HFFc6 (cell line): ENCODE results near the gene PITPNC1. TPM values are rescaled to one million over a fixed set of nuclear protein-coding genes. Genes with fewer than 3 reads are reported as not detected.
"Not testable (repeated sequence)": the region's sequence is repeated elsewhere in the genome, so short reads cannot be mapped to it uniquely, and the experiment has no call there.

Source experiments
- DNase-seq: peaks from one replicate; pipeline ENCODE4 v3.0.0-alpha.2; 2018
- H3K27ac Mint-ChIP-seq: 2 replicates; pipeline ENCODE4 v1.8.0; 2020; ENCODE audit warnings: mild to moderate bottlenecking, mixed read lengths
- H3K27me3 Mint-ChIP-seq: 2 replicates; pipeline ENCODE4 v1.8.0; 2021; ENCODE audit warnings: mild to moderate bottlenecking, moderate library complexity, mixed read lengths; ENCODE audit not compliant: insufficient read depth
- H3K36me3 Mint-ChIP-seq: 2 replicates; pipeline ENCODE4 v1.8.0; 2021; ENCODE audit warnings: low read depth, mixed read lengths
- H3K4me1 Mint-ChIP-seq: 2 replicates; pipeline ENCODE4 v1.8.0; 2020; ENCODE audit warnings: low read depth, mixed read lengths
- H3K4me3 Mint-ChIP-seq: 2 replicates; pipeline ENCODE4 v1.8.0; 2020; ENCODE audit warnings: mild to moderate bottlenecking, moderate library complexity, mixed read lengths
- H3K9me3 Mint-ChIP-seq: 2 replicates; pipeline ENCODE4 v1.8.0; 2020; ENCODE audit warnings: mild to moderate bottlenecking, mixed read lengths
- CTCF ChIP-seq: fragments of 200-600 bp; sonication (generic); IDR thresholded peaks from 2 replicates; pipeline ENCODE4 v1.5.0; 2021; ENCODE audit warnings: antibody characterized with exemption, mild to moderate bottlenecking
- total RNA-seq, 6 experiments: library from RNA; stranded (reverse); fragmentation: NEBNext Ultra II Directional; extraction: Animal tissue kit (Norgen Biotek cat#: 25700); gene quantifications; 2 replicates in 1 of 6; 3 replicates in 5 of 6; pipeline ENCODE4 v1.2.3, GENCODE V29; 2021

Gene PITPNC1
- total RNA-seq, 6 experiments from 2014 or later, result 6.9 to 11.1 (median 7.7) TPM

- no peak for TF ChIP-seq CTCF
- no peak overlapping the region for H3K27ac Mint-ChIP-seq
- no peak overlapping the region for H3K4me3 Mint-ChIP-seq
- peaks cover 2% of the 10 kb centered on the region; the same call in 1 of the 2 replicates for H3K27me3 Mint-ChIP-seq
- DNase-seq, result no peak
- H3K36me3 Mint-ChIP-seq, result peaks cover 9% of the 10 kb centered on the region; the same call in 1 of the 2 replicates
- H3K9me3 Mint-ChIP-seq, result peaks cover 6% of the 10 kb centered on the region; the same call in 1 of the 2 replicates
- peaks cover 6% of the 10 kb centered on the region for H3K4me1 Mint-ChIP-seq
Measured at GRCh38 chr17:67414559-67414958, 37.5 kb downstream of the PITPNC1 start.

- no peak for DNase-seq
- no peak for TF ChIP-seq CTCF
- no peak overlapping the region for H3K4me3 Mint-ChIP-seq
- H3K27me3 Mint-ChIP-seq, result peaks cover 2% of the 10 kb centered on the region; the same call in 1 of the 2 replicates
- H3K36me3 Mint-ChIP-seq, result peaks cover 9% of the 10 kb centered on the region; the same call in 1 of the 2 replicates
- H3K27ac Mint-ChIP-seq, result no peak overlapping the region
- H3K4me1 Mint-ChIP-seq, result peaks cover 6% of the 10 kb centered on the region
- peaks cover 6% of the 10 kb centered on the region; the same call in 1 of the 2 replicates for H3K9me3 Mint-ChIP-seq
Measured at GRCh38 chr17:67415291-67415690, 38.2 kb downstream of the PITPNC1 start.

GRCh38 chr17:67417507-67417906 is 40.4 kb downstream of the PITPNC1 start:
- Mint-ChIP-seq H3K36me3 (peaks cover 9% of the 10 kb centered on the region; the same call in 1 of the 2 replicates), H3K4me1 (peaks cover 28% of the 10 kb centered on the region), H3K27ac (no peak overlapping the region), H3K27me3 (no peaks in the 10 kb centered on the region; the same call in 1 of the 2 replicates), H3K4me3 (no peak overlapping the region), H3K9me3 (peaks cover 6% of the 10 kb centered on the region; the same call in 1 of the 2 replicates)
- no peak for DNase-seq
- no peak for TF ChIP-seq CTCF

- TF ChIP-seq CTCF, result no peak
- no peaks in the 10 kb centered on the region; the same call in 1 of the 2 replicates for H3K27me3 Mint-ChIP-seq
- no peaks in the 10 kb centered on the region for H3K36me3 Mint-ChIP-seq
- no peak for DNase-seq
- no peak overlapping the region for H3K4me3 Mint-ChIP-seq
- H3K9me3 Mint-ChIP-seq, result no peaks in the 10 kb centered on the region
- H3K4me1 Mint-ChIP-seq, result peaks cover 39% of the 10 kb centered on the region
- H3K27ac Mint-ChIP-seq, result no peak overlapping the region
Measured at GRCh38 chr17:67420994-67421393, 43.9 kb downstream of the PITPNC1 start.

GRCh38 chr17:67421869-67422273 is 44.8 kb downstream of the PITPNC1 start:
- H3K9me3 Mint-ChIP-seq, result no peaks in the 10 kb centered on the region
- peak; percentile 87 for DNase-seq
- no peak overlapping the region for H3K4me3 Mint-ChIP-seq
- peaks cover 39% of the 10 kb centered on the region for H3K4me1 Mint-ChIP-seq
- no peaks in the 10 kb centered on the region for H3K27me3 Mint-ChIP-seq
- H3K36me3 Mint-ChIP-seq, result no peaks in the 10 kb centered on the region
- no peak for TF ChIP-seq CTCF
- H3K27ac Mint-ChIP-seq, result peak overlapping the region; percentile 64

GRCh38 chr17:67422296-67422695 is 45.2 kb downstream of the PITPNC1 start:
- H3K4me3 Mint-ChIP-seq, DNase-seq, H3K36me3 Mint-ChIP-seq, H3K9me3 Mint-ChIP-seq, H3K27me3 Mint-ChIP-seq: not testable (repeated sequence)
- Mint-ChIP-seq H3K4me1 (peaks cover 39% of the 10 kb centered on the region), H3K27ac (peak overlapping the region; percentile 64)
